ENCODE results near the gene BAIAP2.

- no peak for TF ChIP-seq POLR2A (IDR thresholded peaks at IDR 0.05)
- no peak for TF ChIP-seq CTCF (IDR thresholded peaks at IDR 0.05)
Observed at GRCh38 chr17:81042606-81043005, 7.7 kb downstream of the BAIAP2 start.
